Measurements from ENCODE around the gene RYR3. TPM values are rescaled to one million over a fixed set of nuclear protein-coding genes. Genes with fewer than 3 reads are reported as not detected.

Gene RYR3
- total RNA-seq, 1 experiment from 2014 or later = 0.66 TPM

- intact Hi-C loops (cut with micrococcal nuclease; ENCODE audit: unreplicated experiment) = loop anchor here (10.0 kb wide), 1 partner anchor 257 kb away; no protein-coding TSS in a partner anchor
- Mint-ChIP-seq H3K27ac (ENCODE audit: unreplicated experiment) (no peak overlapping the region), H3K27me3 (ENCODE audit: insufficient read depth, unreplicated experiment) (peaks cover 7% of the 10 kb centered on the region), H3K4me3 (ENCODE audit: unreplicated experiment) (no peak overlapping the region), H3K36me3 (ENCODE audit: insufficient read depth, unreplicated experiment) (no peaks in the 10 kb centered on the region), H3K4me1 (ENCODE audit: low read depth, unreplicated experiment) (no peaks in the 10 kb centered on the region), H3K9me3 (ENCODE audit: unreplicated experiment) (no peaks in the 10 kb centered on the region)
- Histone ChIP-seq H3K36me3 (ENCODE audit: control insufficient read depth, insufficient read depth, low read length) (no peaks in the 10 kb centered on the region), H3K4me3 (ENCODE audit: low read depth, low read length) (no peak overlapping the region), H3K4me1 (no peaks in the 10 kb centered on the region), H3K9me3 (no peaks in the 10 kb centered on the region), H3K27me3 (replicated peaks; ENCODE audit: control insufficient read depth, insufficient read depth, low read length) (no peaks in the 10 kb centered on the region)
- CTCF ChIA-PET = interaction anchor here (0.6 to 1.6 kb wide), 11 partner anchors 9 to 777 kb away, joined by 3 to 8 read pairs (median 3); no protein-coding TSS in a partner anchor
- POLR2A ChIA-PET = no interaction called here
- peak in 1 of 2 experiments; percentile 56 for DNase-seq
- BruUV-seq (replicated peaks) = no TSS peak
- peak; percentile 68 to 82 for TF ChIP-seq CTCF (IDR thresholded peaks at IDR 0.05; ENCODE audit: insufficient read depth in 1 of 2, low read depth in 1 of 2, low read length in 1 of 2, severe bottlenecking in 1 of 2, unreplicated experiment in 1 of 2)
Measured at GRCh38 chr15:33737687-33738601, 427.2 kb downstream of the RYR3 start.

DNA sequence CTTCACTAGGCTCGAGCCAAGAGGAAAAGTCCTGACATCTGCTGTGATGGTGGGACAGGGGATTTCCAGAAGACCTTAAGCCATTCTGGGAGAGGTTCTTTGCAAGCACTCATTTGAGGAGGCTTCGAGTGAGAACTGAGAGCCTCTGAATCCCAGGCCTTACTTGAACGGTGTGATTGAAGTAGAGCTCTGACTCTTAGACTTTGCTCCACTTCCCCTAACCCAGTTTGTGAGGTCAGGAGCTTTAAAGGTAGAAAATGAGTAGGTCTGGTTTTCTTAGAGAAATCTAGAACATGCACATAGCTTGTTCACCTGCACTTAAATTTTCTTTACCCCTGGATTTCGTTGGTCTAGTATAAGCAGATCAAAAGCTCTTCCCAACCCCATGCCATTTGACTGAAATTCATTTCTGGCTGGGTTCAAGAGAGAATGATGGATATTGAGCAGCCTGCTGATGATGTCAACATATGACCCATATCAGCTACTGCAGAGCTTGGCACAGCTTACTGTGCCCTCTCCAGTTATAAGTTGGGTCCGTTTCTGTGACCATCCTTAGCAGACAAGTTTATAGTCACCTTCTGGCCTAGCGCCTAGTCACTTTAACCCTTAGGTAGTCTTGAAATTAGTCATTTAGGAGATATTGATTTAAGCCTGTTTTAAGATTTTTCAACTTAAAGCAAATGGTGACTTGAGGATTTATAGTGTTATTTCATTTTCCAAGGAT lies 428.3 kb downstream of the RYR3 start:
- H3K27me3 ChIP-seq (replicated peaks; ENCODE audit: control insufficient read depth, insufficient read depth, low read length) = no peaks in the 10 kb centered on the region
- no peak for TF ChIP-seq CTCF (IDR thresholded peaks at IDR 0.05; ENCODE audit: insufficient read depth in 1 of 2, low read depth in 1 of 2, low read length in 1 of 2, severe bottlenecking in 1 of 2, unreplicated experiment in 1 of 2)
- no peaks in the 10 kb centered on the region for H3K9me3 Mint-ChIP-seq (ENCODE audit: unreplicated experiment)
- no peak for DNase-seq
- H3K4me1 ChIP-seq = no peaks in the 10 kb centered on the region
- H3K27ac Mint-ChIP-seq (ENCODE audit: unreplicated experiment) = no peak overlapping the region
- no peaks in the 10 kb centered on the region for H3K36me3 ChIP-seq (ENCODE audit: control insufficient read depth, insufficient read depth, low read length)
- H3K4me1 Mint-ChIP-seq (ENCODE audit: low read depth, unreplicated experiment) = no peaks in the 10 kb centered on the region
- CTCF ChIA-PET = interaction anchor here (0.7 to 1.6 kb wide), 4 partner anchors 10 to 225 kb away, joined by 3 to 7 read pairs (median 3); no protein-coding TSS in a partner anchor
- POLR2A ChIA-PET = no interaction called here
- BruUV-seq (replicated peaks) = no TSS peak
- no peaks in the 10 kb centered on the region for H3K9me3 ChIP-seq
- H3K36me3 Mint-ChIP-seq (ENCODE audit: insufficient read depth, unreplicated experiment) = no peaks in the 10 kb centered on the region
- no peak overlapping the region for H3K4me3 Mint-ChIP-seq (ENCODE audit: unreplicated experiment)
- H3K4me3 ChIP-seq (ENCODE audit: low read depth, low read length) = no peak overlapping the region
- intact Hi-C loops (cut with micrococcal nuclease; ENCODE audit: unreplicated experiment) = loop anchor here (10.0 kb wide), 1 partner anchor 256 kb away; no protein-coding TSS in a partner anchor
- H3K27me3 Mint-ChIP-seq (ENCODE audit: insufficient read depth, unreplicated experiment) = peaks cover 10% of the 10 kb centered on the region

DNA sequence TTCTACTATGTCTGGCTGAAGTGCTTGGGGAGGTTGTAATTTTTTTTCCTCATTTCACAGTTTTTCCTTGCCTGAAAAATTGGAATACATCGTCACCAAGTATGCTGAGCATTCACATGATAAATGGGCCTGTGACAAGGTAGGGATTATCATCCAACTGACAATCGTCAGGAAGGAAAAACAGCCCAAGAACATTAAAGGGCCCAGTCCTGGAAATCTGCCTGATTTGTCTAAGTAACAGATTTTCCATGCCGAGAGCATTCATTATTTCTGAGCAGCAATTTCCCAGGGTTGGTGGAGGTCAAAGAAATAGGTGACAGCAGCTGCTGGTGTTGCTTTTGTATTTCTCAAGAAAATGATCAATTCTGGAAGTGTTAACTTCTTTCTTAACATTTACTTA lies 431.5 kb downstream of the RYR3 start:
- H3K36me3 Mint-ChIP-seq (ENCODE audit: insufficient read depth, unreplicated experiment) = no peaks in the 10 kb centered on the region
- Histone ChIP-seq H3K36me3 (ENCODE audit: control insufficient read depth, insufficient read depth, low read length) (no peaks in the 10 kb centered on the region), H3K9me3 (no peaks in the 10 kb centered on the region), H3K4me3 (ENCODE audit: low read depth, low read length) (no peak overlapping the region), H3K4me1 (no peaks in the 10 kb centered on the region), H3K27me3 (replicated peaks; ENCODE audit: control insufficient read depth, insufficient read depth, low read length) (no peaks in the 10 kb centered on the region)
- H3K4me1 Mint-ChIP-seq (ENCODE audit: low read depth, unreplicated experiment) = no peaks in the 10 kb centered on the region
- no TSS peak for BruUV-seq (replicated peaks)
- peaks cover 8% of the 10 kb centered on the region for H3K27me3 Mint-ChIP-seq (ENCODE audit: insufficient read depth, unreplicated experiment)
- intact Hi-C loops (cut with micrococcal nuclease; ENCODE audit: unreplicated experiment) = no loop called here
- H3K27ac Mint-ChIP-seq (ENCODE audit: unreplicated experiment) = no peak overlapping the region
- CTCF ChIA-PET = interaction anchor here (0.8 kb wide), 1 partner anchor 13 kb away, joined by 4 read pairs; no protein-coding TSS in a partner anchor
- no peaks in the 10 kb centered on the region for H3K9me3 Mint-ChIP-seq (ENCODE audit: unreplicated experiment)
- no peak for TF ChIP-seq CTCF (IDR thresholded peaks at IDR 0.05; ENCODE audit: insufficient read depth in 1 of 2, low read depth in 1 of 2, low read length in 1 of 2, severe bottlenecking in 1 of 2, unreplicated experiment in 1 of 2)
- POLR2A ChIA-PET = no interaction called here
- no peak for DNase-seq
- H3K4me3 Mint-ChIP-seq (ENCODE audit: unreplicated experiment) = no peak overlapping the region
